ENCODE measurements around the gene RIT1.

Gene RIT1

DNA sequence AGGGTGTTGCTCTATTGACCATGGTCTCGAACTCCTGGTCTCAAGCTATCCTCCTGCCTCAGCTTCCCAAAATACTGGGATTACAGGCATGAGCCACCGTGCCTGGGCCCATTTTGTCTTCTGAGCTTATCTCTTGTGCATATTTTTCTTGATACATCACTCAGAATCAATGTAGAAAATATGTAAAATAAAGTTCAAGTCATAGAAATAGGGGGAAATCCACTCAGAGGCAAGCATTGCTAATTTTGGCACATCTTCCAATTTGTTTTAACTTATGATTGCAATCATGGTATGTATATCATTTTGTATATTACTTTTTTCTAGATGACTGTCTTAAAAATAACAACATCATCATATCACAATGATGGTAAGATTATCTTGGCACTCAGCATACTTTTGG, 21.6 kb downstream of the RIT1 start:
- DNase-seq = no peak

DNA sequence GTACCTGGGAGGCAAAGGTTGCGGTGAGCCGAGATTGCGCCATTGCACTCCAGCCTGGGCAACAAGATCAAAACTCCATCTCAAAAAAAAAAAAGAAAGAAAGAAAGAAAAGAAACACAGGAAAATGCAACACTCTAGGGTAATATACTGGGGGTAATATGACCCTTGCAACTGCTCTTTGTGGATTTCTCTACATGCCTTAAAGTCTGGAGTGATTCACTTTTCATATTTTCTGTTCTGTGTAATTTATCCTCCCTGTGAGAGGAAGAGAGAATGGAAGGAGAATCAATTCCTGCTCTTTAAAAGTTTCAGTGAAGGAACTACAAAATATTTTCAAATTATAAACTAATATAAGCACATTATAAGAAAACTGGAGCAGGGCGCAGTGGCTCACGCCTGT, 22.7 kb downstream of the RIT1 start:
- no peak for DNase-seq

DNA sequence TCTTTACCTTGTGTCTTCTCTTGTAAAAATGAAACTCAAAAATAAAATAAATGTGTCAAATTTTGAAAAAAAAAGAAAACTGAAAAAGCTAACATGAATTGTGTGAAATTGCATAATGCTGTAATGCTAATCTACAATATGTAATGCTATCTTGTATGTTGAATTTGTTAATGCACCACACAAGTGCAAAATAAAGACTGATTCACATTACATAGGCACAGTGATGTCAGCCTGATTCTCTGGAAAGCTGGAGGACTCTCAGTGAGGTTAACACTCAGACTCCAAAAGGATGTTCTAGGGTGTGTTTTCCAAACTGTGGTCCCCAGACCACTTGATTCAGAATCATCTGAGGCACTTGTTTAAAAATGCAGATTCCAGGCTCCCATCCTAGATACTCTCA, 26.2 kb downstream of the RIT1 start:
- DNase-seq = no peak

GRCh38 chr1:155884031-155884960, 26.9 kb downstream of the RIT1 start:
- DNase-seq = no peak

- no peak for DNase-seq
Observed at GRCh38 chr1:155882766-155883165, 28.4 kb downstream of the RIT1 start.

- no peak for DNase-seq
Observed at GRCh38 chr1:155882235-155882634, 28.9 kb downstream of the RIT1 start.

DNA sequence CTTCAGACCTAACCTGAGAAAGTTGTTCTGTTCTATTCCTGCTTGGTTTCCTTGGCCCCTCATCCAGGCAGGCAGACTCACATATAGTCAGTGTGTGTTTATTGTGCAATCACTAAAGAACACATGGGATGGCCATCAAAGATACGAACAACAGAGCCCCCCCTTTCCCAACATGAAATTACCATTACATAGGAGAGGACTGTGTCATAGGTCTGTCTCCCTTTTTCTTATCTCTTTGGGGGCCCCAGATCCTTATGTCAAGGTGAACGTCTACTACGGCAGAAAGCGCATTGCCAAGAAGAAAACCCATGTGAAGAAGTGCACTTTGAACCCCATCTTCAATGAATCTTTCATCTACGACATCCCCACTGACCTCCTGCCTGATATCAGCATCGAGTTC, 30.2 kb downstream of the RIT1 start:
- no peak for DNase-seq

DNA sequence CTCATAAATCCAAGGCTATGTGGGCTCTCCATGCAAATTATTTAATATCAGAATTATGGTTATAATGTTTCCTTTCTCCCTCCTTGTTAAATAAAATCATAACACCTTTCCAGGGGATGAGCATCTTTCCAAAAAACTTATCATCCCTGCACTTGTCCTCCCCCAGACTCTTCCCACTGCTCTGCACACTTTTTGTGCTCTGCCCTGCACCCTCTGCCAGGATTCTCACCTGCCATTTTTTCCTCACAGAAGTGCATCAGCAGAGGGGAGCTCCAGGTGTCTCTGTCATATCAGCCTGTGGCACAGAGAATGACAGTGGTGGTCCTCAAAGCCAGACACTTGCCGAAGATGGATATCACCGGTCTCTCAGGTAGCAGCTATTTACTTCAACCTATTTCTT, 30.9 kb downstream of the RIT1 start:
- no peak for DNase-seq

DNA sequence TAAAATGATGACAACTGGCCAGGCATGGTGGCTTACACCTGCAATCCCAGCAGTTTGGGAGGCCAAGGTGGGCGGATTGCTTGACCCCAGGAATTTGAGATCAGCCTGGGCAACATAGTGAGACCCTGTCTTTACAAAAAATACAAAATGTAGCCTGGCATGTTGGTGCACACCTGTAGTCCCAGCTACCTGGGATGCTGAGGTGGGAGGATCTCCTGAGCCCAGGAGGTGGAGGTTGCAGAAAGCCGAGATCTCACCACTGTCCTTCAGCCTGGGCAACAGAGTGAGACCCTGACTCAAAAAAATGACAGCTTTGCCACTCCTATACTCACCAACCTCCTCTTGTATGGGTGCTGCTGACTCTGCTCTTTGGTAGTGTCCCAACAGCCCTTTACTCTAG, 33.2 kb downstream of the RIT1 start:
- no peak for DNase-seq

DNA sequence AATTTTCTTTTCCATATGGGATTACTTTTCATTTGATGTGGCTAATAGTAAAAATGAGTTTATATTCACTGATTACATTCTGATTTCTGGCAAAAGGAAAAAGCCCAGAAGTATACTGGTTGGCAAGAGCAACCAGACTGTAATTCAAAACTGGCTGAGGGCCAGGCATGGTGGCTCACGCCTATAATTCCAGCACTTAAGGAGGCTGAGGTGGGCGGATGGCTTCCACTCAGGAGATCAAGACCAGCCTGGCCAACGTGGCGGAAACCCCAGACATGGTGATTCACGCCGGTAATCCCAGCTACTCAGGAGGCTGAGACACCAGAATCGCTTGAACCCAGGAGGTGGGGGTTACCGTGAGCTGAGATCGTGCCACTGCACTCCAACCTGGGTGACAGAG, 37.3 kb downstream of the RIT1 start:
- DNase-seq = peak; percentile 22

GRCh38 chr1:155872527-155872926, 38.6 kb downstream of the RIT1 start:
- no peak for DNase-seq

GRCh38 chr1:155871390-155871789, 39.8 kb downstream of the RIT1 start:
- DNase-seq = no peak

DNA sequence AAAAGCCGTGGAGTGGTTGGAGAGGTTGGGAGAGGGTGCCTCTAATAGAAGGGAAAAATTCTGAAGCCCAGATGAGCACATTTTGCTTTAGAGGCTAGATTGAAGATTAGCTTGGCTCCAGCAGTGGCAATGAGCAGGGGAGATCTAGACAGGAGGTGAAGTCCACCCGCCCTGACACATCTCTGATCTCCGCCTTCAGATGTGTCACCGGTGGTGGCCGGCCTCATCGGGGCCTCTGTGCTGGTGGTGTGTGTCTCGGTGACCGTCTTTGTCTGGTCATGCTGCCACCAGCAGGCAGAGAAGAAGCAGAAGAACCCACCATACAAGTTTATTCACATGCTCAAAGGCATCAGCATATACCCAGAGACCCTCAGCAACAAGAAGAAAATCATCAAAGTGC, 43.4 kb downstream of the RIT1 start:
- DNase-seq = no peak

GRCh38 chr1:155864393-155864792, 46.8 kb downstream of the RIT1 start:
- DNase-seq = no peak

- no peak for DNase-seq
Observed at GRCh38 chr1:155861896-155862295, 49.3 kb downstream of the RIT1 start.

- DNase-seq = no peak
Observed at GRCh38 chr1:155860970-155861510, 50.1 kb downstream of the RIT1 start.

GRCh38 chr1:155859881-155860871, 51.0 kb downstream of the RIT1 start:
- DNase-seq = peak; percentile 45

GRCh38 chr1:155859234-155859829, 51.8 kb downstream of the RIT1 start, which contains the start of gene SYT11:
Gene SYT11, plus strand, starts transcription at chr1:155859567. Its CDS starts 195 bp downstream, at chr1:155859762.
- DNase-seq = peak; percentile 78

DNA sequence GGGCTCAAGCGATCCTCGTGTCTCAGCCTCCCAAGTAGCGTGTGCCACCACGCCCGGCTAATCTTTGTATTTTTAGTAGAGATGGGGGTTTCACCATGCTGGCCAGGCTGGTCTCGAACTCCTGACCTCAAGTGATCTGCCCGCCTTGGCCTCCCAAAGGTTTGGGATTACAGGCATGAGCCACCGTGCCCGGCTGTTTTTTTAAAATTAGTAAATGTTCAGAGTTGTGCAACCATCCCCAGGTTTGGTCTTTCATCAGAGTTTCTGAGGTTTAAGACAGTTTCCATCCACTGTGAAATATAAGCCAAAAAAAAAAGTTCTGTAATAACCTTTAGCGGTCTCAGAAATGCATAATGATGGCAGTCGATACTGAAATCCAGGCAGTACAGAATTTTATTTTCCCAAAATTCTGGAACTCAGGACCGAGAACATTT, 52.3 kb downstream of the RIT1 start:
- no peak for DNase-seq

GRCh38 chr1:155856975-155857930, 53.9 kb downstream of the RIT1 start, which contains the start of gene GON4L:
Gene GON4L, minus strand, starts transcription at chr1:155857214. Its CDS starts 3,434 bp downstream, at chr1:155853780.
- peak; percentile 76 for DNase-seq

DNA sequence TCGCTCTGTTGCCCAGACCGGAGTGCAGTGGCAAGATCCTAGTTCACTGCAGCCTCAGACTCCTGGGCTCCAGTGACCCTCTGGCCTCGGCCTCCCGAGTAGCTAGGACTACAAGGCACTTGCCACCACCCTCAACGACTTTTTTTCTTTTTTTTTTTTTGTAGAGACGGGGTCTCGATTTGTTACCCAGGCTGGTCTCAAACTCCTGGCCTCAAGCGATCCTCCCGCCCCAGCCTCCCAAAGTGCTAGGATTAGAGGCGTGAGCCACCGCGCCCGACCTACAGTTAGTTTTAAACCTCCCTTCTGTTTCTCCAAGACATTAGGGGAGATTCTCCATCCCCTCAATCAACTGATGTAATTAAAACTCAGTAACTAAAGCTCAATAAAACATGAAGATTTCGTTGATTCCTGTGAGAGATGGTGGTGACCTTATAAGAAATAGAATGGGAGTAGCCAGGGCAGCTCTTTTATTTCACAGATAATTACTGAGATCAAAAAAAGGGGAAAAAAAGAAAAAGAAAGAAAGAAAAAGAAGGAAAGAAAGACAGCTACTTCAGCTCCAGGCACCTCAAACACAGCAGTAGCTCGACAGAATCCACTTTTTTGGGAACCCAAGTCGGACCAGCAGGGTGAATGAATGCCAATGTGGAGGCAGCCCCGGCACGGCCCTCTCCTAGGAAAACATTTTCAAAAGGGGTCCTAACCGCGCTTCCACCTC, 54.7 kb downstream of the RIT1 start:
- no peak for DNase-seq
